GM18508 (cell line): ENCODE data around the gene PRSS48.
"Not testable (repeated sequence)": the region's sequence is repeated elsewhere in the genome, so short reads cannot be mapped to it uniquely, and the experiment has no call there.

Source experiments
- ATAC-seq: cut with Tn5 transposase; IDR thresholded peaks from one replicate; pipeline ENCODE4 v1.9.1; 2021; ENCODE audit warnings: moderate number of reproducible peaks; ENCODE audit not compliant: insufficient read depth, unreplicated experiment

The PRSS48 gene

DNA sequence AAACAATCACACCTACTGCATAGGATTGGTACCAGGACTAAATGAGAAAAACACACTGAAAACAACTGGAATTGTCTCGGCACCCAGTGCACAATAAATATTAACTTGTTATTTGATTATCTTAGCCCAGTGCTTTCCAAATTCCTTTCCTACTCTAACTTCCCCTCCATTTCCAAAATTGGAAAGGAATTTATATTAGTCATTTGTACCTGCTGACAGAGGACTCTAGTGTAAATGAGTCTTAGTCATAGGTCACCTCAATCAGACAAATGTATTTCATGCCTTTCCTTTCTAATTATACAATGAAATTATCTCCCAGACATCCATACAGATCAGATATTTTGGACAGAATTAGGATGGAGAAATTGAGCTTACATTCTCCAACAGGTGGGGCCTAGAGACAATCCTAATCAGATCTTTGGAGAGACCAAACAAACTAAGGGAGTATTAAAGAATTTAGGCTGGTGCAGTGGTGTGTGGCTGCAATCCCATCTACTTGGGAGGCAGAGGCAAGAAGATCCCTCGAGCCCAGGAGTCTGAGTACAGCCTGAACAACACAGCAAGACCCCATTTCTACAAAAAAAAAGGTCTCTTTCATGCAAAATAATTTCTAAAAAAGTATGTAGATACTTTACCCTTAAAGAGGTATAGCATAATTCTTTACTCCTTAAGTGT lies 38.4 kb downstream of the PRSS48 start:
- no peak for ATAC-seq

DNA sequence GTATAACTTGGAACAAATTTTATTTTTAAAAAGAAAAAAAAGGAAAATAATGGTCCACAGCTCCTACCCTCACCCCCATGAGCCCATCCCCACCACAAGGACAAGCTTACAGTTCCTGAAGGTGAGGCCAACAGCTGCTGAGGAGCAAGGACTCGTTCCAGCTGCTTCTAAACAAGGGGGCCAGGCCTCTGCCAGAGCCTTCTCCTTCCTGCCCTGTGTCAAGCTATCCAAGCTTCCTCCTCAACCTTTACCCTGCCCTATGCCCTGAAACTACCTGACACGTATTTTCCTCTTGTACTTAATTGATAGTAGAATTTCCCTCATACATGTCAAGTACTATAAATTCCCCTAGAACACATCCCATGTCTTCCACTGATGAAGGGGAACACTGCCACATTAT lies 39.7 kb downstream of the PRSS48 start:
- no peak for ATAC-seq

DNA sequence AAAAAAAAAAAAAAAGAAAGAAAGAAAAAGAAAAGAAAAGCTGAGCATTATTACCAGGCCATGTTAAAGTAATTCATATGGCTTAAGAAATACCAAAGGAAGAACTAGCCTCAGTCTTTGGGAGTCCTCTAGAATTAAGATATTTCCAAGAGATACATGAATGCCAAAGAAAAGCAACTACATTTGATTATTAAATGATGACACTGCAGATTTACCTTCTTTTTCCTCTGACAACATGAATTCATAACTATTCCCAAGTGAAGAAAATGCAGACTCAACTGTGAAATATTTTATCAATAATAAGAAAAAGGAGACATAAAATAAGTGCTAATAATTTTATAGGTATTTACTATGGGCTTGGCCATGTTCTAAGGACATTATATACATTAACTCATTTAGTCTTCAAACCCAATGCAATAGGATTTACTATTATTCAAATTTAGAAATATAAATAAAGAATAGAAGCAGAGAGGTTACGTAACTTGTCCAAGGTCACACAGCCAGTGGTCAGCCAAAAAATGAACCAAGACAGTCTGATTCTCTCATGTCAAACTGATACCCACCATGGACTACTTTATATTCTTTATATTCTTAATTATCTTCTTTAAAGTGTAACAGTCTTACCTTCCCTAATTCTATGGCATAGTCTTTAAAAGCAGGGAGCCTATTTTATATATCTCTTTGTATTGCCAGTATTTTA lies 41.5 kb downstream of the PRSS48 start:
- no peak for ATAC-seq

DNA sequence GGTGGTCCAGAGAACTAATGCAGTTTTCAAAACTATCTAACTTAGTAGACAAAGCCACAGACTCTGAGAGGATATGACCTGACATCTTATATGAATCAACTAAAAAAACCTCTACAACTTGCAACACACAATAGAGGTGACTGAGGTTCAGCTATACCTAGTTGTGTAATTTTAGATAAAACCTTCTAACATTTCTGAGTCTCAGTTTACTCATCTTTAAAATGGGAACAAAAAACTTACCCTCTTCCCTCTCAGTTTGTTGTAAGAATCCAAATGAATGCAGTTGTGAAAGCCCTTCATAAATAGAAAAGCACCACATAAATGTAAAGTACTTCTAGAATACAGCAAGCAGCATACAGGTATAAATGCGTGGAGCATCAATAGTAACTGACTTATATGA lies 42.5 kb downstream of the PRSS48 start:
- no peak for ATAC-seq

DNA sequence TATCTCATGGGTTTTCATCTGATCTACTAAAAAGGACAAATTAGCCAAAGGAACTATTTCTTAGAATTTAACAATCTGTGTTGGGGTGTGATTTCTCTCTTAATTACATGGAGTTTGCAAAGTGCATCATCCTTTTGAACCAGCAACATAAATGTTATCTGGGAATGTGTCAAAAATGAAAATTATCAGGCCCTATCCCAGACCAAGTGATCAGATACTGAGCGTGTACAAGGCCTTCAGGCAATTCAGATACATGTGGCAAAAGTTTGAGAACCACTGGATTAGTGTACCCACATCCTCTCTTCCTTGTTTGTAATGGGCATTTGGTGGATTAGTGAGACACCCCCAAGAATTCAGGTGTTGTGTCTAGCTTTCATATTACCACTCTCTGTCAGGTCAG lies 44.6 kb downstream of the PRSS48 start:
- no peak for ATAC-seq

DNA sequence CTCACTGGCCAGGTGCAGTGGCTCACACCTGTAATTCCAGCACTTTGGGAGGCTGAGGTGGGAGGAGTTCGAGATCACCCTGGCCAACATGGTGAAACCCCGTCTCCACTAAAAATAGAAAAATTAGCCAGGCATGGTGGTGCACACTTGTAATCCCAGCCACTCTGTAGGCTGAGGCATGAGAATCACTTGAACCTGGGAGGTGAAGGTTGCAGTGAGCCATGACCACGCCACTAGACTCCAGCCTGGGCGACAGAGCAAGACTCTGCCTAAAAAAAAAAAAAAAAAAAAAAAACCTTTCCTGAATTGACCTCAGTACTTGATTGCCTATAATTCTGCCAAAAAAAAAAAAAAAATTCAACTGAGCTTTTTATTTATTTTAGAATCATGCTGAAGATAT lies 45.2 kb downstream of the PRSS48 start:
- ATAC-seq: not testable (repeated sequence)

DNA sequence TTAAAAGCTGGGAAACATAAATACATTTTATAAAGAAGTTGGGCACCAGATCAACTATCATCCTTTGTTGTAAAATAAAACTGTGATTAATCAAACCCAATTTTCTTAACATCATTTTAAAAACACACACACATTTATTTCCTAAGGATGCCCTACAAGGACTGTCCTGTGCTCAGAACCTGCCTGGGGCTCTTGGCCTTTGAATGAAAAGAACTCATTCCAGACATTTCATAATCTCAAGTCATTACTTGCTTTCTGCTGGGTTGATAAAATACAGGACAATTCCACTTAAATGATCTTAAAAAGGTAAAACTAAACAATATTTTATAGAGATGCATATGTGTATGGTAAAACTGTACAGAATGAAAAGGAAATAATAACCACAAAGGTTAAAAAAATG lies 45.6 kb downstream of the PRSS48 start:
- no peak for ATAC-seq

DNA sequence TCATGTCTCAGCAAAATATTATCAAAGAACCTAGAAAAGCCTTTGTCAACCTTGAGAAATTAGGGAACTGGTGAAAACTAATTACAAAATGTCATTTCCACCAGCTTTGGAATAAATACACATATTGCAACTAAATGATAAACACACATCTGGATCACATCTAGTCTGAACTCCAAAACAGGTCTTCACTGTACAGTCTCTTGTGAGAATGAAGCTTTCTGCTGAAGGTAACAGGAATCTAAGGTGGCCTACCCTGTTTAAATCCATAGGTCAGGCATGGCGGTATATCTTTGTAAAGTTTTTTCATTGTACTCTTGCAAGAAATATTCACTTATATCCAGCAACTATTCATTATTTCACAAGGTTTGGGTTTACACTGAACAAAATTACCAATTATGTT lies 46.7 kb downstream of the PRSS48 start:
- no peak for ATAC-seq

DNA sequence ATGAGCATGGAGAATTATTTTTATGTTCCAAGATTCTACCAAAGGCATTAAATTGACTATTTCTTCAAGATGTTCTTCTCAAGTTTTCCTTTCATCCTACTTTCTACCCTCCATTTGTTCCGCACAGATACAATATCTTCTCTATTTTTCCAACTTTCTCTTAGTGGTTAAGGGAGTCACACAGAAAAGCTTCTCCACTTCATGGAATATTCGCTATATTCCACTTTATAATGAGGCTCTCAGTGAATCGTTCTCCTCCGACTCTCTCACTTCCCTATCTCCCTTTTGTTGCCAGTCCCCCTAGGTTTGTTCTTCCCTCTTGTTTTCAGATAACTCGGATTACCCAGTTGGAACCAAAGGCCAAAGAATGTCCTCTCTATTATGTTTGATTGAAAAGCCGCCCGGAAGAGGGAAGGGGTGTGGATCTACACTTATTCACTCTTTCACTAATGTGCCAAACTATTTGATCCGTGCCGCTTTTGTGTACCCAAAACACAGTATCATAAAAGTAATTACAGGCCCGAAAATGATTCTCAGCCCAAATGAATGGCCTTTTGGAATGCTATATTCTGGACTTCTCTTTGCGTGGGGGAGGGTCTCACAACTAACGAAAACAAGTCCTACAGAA lies 47.3 kb downstream of the PRSS48 start:
- no peak for ATAC-seq

DNA sequence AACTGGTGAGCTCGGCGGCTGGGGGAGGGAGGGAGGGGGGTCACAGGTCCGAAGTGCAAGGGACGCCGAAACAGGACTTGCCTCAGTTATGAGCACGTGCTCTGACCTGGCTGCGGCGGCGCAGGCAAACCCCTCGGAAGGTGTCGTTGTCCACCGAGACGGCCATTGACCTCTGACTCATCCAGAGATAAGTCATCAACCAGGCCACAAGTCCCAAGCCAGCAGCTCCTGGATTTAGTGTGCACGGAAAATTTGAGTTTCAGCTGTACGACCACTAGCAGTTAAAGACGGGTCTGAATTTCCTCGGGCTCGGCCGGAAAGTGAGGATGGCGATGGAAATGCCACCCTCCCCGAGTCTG lies 47.8 kb downstream of the PRSS48 start:
- no peak for ATAC-seq

DNA sequence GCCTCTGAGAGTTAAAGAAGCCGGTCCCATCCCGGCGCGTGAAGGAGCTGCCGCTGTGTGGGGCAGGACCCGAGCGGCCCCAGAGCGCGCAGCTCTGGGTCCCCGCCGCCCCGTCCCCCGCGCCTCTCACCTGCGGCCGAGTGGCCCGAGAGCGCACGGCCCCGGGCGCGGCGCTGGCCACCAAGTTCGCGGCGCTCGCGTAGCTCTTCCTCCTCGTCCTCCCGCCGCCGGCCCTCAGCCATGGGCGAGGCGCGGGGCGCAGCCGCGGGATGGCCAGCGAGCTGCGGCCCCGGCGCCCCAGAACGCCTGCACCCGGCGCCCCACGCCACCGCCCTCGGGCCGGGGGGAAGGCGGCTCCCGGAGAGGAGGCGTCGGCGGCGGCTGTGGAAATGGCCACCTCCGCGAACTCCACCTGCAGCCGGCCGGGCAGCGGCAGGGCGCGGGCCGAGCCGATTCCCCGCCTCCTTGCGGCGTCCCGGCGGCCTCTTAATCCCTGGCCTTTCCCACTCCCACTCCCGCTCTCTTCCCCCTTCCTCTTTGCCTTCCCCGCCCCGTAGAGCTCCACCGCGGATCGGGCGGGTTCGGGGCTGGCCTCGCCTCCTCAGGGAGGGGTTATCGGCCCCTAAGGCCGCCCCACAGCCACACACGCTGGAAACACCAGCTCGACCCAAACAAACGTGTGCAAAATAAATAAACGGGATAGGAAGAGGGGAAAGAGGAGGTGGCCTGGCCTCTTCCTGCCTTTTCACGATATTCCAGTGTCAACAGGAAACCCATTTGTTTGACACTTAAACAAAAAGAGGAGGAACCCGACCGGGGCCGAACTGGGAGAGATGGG lies 48.4 kb downstream of the PRSS48 start, which contains the start of gene SH3D19:
Gene SH3D19, minus strand, starts transcription at position 495 of the 838 bp plus-strand sequence. Its CDS starts 253 bp downstream, at position 242.
- ATAC-seq: no peak

DNA sequence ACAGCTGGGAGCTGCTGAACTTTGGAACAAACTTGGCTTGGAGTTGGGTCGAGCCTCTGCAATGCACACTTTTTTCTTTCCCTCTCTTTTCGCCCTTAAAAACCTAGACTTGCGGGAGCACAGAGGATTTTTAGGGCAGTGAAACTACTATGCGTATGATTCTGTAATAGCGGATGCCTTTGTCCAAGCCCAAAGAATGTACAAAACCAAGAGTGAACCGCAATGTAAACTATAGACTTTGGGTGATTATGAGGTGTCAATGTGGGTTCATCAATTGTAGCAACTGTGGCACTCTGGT lies 48.9 kb downstream of the PRSS48 start:
- ATAC-seq: no peak

DNA sequence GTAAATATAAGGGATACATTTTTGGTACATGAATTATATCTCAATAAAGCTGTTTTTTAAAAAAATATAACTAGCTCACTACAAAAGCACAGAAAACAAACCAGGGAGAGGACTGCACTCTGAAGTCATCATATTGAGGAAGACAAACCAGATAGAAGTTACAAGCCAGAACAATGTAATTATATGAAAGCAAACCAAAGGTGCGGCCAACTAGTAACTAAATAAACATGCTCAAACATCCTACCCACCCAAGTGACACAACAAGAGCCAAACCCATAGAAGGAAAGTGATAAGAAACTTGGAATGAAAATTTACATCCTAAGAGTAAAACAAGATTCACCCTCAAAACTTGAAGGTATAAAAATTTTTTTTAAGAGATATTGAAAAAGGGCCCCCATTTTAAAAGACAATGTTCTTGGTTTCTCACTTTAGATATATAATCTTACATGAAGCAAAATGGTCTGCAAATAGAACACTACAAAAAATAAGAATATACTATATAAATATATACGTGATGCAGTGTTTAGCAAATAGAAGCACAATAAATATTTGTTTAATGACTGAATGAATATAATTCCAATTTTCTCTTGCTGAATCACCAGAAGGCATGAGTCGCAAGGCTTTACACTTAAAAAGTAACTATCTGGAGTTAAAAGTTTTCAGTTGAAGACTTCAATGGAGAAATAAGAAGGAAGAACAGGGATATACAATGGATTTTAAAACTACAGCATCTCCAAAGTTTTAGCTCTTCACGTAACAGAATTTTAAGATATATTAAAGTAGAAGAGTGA lies 52.5 kb downstream of the PRSS48 start:
- ATAC-seq: no peak

DNA sequence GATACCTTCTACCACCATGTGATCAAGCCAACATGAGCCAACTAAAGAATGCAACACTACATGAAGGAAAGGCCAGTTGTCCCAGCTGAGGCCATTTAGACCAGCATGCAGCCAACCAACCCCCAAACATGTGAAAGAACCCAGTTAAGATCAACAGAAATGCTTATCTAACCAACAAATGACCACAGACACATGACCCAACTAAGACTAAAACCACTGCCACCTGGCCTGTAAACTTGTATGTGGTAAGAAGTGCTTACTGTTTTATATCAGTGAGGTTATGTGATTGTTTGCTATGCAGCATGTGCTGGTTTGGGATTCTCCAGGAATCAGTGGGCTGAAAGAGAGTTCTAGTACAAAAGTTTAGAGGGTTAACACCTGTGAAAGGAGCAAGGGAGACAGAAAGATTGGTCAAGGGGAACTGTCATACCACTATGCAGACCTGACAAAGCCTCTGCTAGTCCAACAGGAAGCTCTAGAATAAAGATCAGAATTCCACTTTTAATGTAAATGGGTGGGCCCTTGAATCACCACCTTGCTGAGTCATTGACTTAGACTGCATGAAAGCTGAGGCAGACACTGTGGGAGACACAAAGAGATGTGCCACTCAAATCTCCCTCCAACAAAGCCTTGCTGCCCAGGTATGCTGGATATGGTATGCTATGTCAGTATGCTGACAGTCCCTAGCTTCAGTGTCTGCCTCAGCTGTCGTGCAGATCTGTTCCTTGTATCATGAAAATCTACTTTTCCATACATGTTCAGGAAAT lies 54.5 kb downstream of the PRSS48 start:
- no peak for ATAC-seq

DNA sequence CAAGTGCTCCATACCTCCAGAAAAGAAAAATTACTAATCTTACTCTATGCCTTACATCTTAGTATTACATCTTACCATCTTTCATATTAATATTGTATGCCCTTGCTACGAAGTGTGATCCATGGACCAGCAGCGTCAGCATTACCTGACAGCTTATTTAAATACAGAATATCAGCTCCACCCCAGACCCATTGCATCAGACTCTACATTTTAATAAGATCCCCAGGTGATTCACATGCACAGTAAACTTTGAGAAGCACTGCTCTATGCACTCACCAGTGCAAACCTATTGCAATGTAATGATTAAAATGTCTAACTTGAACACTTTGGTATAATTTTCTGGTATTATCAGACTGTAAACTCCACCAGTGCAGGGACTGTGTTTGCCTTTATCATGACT lies 62.5 kb downstream of the PRSS48 start:
- ATAC-seq: no peak

DNA sequence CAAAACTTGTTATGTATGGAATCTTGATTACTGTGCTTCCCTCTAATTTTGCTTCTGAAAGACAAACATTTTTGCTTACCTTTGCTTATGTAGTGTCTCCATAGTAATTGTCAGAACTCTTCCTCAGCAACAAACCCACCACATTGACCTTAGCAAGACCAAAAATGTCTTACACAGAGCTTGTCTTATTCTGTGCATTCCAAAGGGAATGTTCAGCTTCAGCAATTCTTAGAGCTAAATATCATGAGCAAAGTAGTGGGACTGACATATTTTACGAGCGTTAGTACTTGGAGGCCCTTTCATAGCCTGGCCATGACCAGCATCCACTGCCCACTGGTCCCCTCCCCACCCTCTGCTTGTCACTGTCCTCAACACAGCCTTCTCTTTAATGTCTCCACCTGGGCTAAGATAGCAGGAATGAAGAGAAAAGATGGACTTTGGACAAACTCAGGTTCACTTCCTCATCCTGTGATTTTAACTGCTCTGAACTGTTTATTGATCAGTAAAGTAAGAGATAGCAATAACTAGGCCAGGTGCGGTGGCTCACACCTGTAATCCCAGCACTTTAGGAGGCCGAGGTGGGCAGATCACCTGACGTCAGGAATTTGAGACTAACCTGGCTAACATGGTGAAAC lies 63.9 kb downstream of the PRSS48 start:
- ATAC-seq: no peak
